Cardiac muscle cell (in vitro differentiated cells and primary cell): ENCODE measurements around the gene POLQ. TPM values are rescaled to one million over a fixed set of nuclear protein-coding genes. Genes with fewer than 3 reads are reported as not detected.
A peak's percentile ranks its signal among the peaks of the same experiment; 100 is the strongest.

Experiments used
- DNase-seq, 2 donors: peaks; one replicate each; pipeline versions ENCODE4 v3.0.0 to v3.0.0-alpha.2; 2010 to 2017; ENCODE audit warnings: low read depth in 1 of 2, low spot score in 1 of 2
- H3K27ac ChIP-seq: fragments of 200-600 bp; sonication (generic); 2 replicates; pipeline ENCODE4 v1.5.1; 2016
- H3K27me3 ChIP-seq: fragments of 200-600 bp; sonication (generic); 2 replicates; pipeline ENCODE4 v1.6.0; 2016; ENCODE audit warnings: control low read depth
- H3K36me3 ChIP-seq: fragments of 200-600 bp; sonication (generic); 2 replicates; pipeline ENCODE4 v1.5.1; 2016; ENCODE audit warnings: control low read depth
- H3K4me1 ChIP-seq: fragments of 200-600 bp; sonication (generic); 2 replicates; pipeline ENCODE4 v1.8.1; 2017; ENCODE audit warnings: low read depth, mild to moderate bottlenecking, mixed run types
- H3K4me3 ChIP-seq: fragments of 200-600 bp; sonication (generic); 2 replicates; pipeline ENCODE4 v1.5.1; 2016; ENCODE audit warnings: mild to moderate bottlenecking
- H3K9me3 ChIP-seq: fragments of 200-600 bp; sonication (generic); 2 replicates; pipeline ENCODE4 v1.5.1; 2017; ENCODE audit warnings: low read depth, mild to moderate bottlenecking, control low read depth
- polyA plus RNA-seq: library from polyadenylated mRNA; unstranded; fragments of >200 nt; fragmentation: Nextera tagmentation; extraction: Ambion mirVana; gene quantifications from 2 replicates; pipeline ENCODE4 v1.2.1, GENCODE V29; 2016
- total RNA-seq: library from RNA; depleted of rRNA; stranded (reverse); fragments of >200 nt; gene quantifications from 2 replicates; pipeline ENCODE4 v1.2.3, GENCODE V29; 2016
- TF ChIP-seq, protein P1 (sequence below): IDR thresholded peaks from 2 replicates; pipeline ENCODE4 v1.5.1; 2012; ENCODE audit warnings: low read depth, mild to moderate bottlenecking, low read length

Gene POLQ
- total and polyA plus RNA-seq, 2 experiments from 2014 or later, result 2.2 to 7.1 TPM

DNA sequence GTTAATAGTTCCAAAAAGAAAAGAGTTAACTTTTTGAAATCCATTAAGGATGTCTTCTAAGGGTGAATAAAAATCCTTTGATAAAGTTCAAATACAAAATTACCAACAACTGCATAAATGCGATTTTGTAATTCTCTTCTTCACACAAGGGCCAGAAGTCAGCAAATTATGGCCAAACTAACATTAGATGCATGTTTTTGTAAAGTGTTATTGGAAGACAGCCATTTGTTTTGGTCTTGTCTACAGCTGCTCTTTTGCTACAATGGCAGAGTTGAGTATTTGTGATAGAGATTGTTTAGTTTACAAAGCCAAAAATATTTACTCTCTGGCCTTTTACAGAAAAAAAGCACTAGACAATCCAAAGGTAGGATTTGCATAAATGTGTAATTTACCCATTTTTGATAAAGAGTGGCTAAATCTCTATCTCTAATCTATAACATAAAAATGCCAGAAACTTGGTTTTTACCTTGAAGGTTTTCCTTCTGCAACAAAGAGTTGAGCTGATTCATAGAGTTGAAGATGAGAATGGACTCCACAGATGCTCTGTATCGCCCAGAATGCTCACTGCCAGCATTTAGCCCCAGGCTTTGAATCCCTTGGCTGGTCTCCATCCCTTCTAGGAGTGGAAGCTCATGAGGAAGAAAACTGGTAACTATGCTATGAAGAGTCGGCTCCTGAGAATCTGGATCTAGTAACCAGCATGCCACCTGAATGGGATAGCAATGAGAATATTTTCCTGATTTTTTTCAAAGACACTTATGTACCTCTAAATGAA lies 64.5 kb downstream of the POLQ start:
- no peak overlapping the region for H3K27ac ChIP-seq
- no peaks in the 10 kb centered on the region for H3K4me1 ChIP-seq
- TF ChIP-seq, protein P1, sequence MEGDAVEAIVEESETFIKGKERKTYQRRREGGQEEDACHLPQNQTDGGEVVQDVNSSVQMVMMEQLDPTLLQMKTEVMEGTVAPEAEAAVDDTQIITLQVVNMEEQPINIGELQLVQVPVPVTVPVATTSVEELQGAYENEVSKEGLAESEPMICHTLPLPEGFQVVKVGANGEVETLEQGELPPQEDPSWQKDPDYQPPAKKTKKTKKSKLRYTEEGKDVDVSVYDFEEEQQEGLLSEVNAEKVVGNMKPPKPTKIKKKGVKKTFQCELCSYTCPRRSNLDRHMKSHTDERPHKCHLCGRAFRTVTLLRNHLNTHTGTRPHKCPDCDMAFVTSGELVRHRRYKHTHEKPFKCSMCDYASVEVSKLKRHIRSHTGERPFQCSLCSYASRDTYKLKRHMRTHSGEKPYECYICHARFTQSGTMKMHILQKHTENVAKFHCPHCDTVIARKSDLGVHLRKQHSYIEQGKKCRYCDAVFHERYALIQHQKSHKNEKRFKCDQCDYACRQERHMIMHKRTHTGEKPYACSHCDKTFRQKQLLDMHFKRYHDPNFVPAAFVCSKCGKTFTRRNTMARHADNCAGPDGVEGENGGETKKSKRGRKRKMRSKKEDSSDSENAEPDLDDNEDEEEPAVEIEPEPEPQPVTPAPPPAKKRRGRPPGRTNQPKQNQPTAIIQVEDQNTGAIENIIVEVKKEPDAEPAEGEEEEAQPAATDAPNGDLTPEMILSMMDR, result no peak
- H3K27me3 ChIP-seq, result no peaks in the 10 kb centered on the region
- DNase-seq, result no peak
- H3K4me3 ChIP-seq, result no peak overlapping the region
- H3K36me3 ChIP-seq, result no peaks in the 10 kb centered on the region
- H3K9me3 ChIP-seq, result no peaks in the 10 kb centered on the region

DNA sequence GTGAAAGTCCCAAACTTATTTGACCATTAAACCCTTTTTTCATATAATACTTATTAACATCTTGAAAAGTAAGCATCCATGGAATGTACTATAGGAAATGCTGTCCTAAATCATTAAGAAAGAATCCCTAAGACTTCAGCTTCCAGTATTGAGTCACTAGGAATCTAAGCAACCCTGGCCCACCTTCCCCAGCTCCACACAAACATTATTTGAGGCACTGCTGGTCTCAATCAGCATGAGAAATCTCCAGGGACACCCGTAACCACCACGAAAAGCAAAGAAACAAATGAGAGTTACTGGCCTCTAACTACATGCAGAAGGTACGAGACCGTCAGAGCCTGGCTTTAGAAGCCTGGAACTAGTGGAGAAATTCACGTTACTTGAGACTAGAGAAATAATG lies 68.2 kb downstream of the POLQ start:
- no peaks in the 10 kb centered on the region for H3K36me3 ChIP-seq
- no peaks in the 10 kb centered on the region for H3K27me3 ChIP-seq
- H3K4me3 ChIP-seq, result no peak overlapping the region
- peak in 1 of 2 donors; percentile 54 for DNase-seq
- H3K27ac ChIP-seq, result no peak overlapping the region
- H3K4me1 ChIP-seq, result no peaks in the 10 kb centered on the region
- TF ChIP-seq, protein P1, result no peak
- no peaks in the 10 kb centered on the region for H3K9me3 ChIP-seq

DNA sequence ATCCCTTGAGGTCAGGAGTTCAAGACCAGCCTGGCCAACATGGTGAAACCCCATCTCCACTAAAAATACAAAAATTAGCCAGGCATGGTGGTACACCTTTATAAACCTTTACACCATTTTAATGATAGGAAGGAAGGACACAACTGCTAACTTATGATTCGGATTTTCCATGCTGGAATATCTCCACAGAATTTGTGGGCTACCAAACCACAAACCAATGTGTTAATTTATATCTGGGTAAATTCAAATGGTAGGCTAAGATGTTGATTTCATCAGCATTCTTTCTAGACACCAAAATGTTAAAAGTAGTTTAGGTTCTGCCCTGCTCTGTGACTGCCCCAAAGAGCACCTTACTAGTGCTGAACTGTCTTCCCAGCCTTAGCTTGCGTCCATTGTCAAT lies 72.8 kb downstream of the POLQ start:
- no peaks in the 10 kb centered on the region for H3K4me1 ChIP-seq
- no peak overlapping the region for H3K27ac ChIP-seq
- H3K4me3 ChIP-seq, result no peak overlapping the region
- no peaks in the 10 kb centered on the region for H3K9me3 ChIP-seq
- TF ChIP-seq, protein P1, result no peak
- no peaks in the 10 kb centered on the region for H3K27me3 ChIP-seq
- no peak for DNase-seq
- no peaks in the 10 kb centered on the region for H3K36me3 ChIP-seq

DNA sequence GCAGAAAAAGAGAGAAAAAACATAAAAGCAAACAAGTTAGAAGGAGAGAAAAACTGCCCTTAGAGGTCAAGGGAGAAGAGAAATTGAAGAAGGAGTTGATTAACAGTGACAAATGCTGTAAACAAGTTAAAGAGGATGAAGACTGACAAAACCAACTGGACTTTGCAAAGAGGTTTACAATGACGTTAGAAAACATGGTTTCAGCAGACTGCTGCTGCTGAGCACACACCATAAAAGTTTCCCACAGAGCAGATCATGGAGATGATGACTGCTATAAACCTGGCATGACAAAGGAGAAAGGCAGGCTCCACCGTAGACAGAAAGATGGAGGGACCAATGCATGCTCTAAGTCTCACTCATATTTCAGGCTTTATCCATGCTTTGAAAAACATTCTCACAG lies 78.7 kb downstream of the POLQ start:
- TF ChIP-seq, protein P1, result no peak
- H3K27me3 ChIP-seq, result no peaks in the 10 kb centered on the region
- H3K36me3 ChIP-seq, result no peaks in the 10 kb centered on the region
- no peak for DNase-seq
- H3K9me3 ChIP-seq, result no peaks in the 10 kb centered on the region
- no peak overlapping the region for H3K4me3 ChIP-seq
- H3K4me1 ChIP-seq, result no peaks in the 10 kb centered on the region
- H3K27ac ChIP-seq, result no peak overlapping the region

DNA sequence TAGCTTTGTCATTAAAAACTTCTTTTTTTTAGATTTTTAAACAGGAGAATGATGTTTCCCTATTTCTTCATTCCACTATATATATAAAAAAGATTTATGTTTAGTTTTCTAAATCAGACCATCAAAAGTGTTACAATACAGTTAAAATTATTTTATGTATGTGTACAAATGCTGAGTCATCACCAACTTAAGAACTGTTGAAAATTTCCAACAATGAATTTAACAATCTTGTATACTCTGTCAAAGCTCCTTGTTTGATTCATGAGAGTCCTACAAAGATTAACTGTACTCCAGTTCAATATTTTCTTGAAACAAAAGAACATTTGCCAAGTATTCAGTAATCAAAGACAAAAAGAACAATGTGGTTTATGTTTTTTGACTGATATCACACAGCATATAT lies 82.0 kb downstream of the POLQ start:
- no peak for DNase-seq
- no peak overlapping the region for H3K4me3 ChIP-seq
- no peak overlapping the region for H3K27ac ChIP-seq
- no peaks in the 10 kb centered on the region for H3K27me3 ChIP-seq
- H3K4me1 ChIP-seq, result no peaks in the 10 kb centered on the region
- no peaks in the 10 kb centered on the region for H3K36me3 ChIP-seq
- TF ChIP-seq, protein P1, result no peak
- H3K9me3 ChIP-seq, result no peaks in the 10 kb centered on the region
